Measurements from ENCODE around the gene GABPB2. TPM values are rescaled to one million over a fixed set of nuclear protein-coding genes. Genes with fewer than 3 reads are reported as not detected.
A peak's percentile ranks its signal among the peaks of the same experiment; 100 is the strongest.

GABPB2 gene
- total RNA-seq: 9.6 and 14.1 TPM in 2 replicates

GRCh38 chr1:151070474-151071276 lies at the start of gene GABPB2:
Gene GABPB2 (plus strand): TSS chr1:151070761. CDS start chr1:151088190, 17,429 bp downstream.
- peak; percentile 86 for DNase-seq (ENCODE audit: low read depth)

- DNase-seq (ENCODE audit: low read depth): peak; percentile 65
Observed at GRCh38 chr1:151024540-151025146, 45.9 kb upstream of the GABPB2 start.

GRCh38 chr1:151026460-151026859 lies 44.1 kb upstream of the GABPB2 start:
- DNase-seq (ENCODE audit: low read depth): no peak

DNA sequence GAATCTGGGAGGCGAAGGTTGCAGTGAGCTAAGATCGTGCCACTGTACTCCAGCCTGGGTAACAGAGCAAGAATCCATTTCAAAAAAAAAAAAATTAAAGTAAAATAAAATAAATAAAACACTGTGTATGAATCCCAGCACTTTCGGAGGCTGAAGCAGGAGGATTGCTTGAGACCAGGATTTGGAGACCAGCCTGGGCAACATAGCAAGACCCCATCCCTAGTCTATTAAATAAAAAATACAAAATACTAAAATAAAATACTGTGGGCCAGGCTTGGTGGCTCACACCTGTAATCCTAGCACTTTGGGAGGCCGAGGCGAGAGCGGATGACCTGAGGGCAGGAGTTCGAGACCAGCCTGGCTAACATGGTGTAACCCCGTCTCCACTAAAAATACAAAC lies 38.4 kb upstream of the GABPB2 start:
- DNase-seq (ENCODE audit: low read depth): no peak

- no peak for DNase-seq (ENCODE audit: low read depth)
Observed at GRCh38 chr1:151035167-151035566, 35.4 kb upstream of the GABPB2 start.

DNA sequence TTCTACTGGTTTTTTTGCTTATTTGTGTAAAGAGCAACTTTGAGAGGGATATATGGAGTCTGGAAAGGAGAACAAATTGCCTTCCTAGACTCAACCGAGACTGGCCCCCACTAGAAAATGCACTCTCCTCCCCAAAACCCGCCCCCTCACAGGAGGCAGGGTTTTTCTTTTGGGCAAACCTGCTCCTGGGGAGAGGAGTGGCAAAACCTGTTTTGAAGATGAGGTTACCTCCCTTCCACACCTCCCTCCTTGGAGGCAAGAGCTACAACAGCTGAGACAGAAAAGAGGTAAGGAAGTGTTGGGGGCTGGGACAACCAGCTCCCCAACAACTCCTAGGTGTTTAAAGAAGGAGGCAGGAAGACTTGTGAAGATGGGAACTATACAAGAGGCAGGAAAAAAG lies 34.2 kb upstream of the GABPB2 start, which contains the start of gene BNIPL:
TSS of gene BNIPL (plus strand) at position 231 of the 400 bp plus-strand sequence. CDS start at position 371, 140 bp downstream.
- DNase-seq (ENCODE audit: low read depth): no peak

DNA sequence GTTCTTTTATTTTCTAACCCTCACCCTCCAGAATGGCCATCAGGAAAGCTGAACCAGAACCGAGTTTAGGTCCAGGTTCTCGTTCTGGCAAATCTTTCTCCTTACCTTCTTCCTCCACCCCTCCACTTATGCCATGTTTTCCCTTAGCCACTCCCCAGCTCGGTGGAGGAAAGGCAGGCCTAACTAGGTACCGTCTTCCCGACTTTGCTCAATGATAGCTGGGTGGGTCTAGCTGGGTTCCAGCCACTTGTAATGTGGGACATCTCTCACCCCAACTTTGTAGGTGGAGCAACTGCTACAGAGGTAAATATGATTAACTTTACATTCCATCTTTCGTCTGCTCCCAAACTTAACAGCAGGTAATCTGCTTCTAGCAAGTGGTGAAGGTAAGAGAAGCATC lies 33.5 kb upstream of the GABPB2 start:
- no peak for DNase-seq (ENCODE audit: low read depth)

- no peak for DNase-seq (ENCODE audit: low read depth)
Observed at GRCh38 chr1:151039521-151039920, 31.0 kb upstream of the GABPB2 start.

GRCh38 chr1:151043163-151043562 lies 27.4 kb upstream of the GABPB2 start:
- no peak for DNase-seq (ENCODE audit: low read depth)

DNA sequence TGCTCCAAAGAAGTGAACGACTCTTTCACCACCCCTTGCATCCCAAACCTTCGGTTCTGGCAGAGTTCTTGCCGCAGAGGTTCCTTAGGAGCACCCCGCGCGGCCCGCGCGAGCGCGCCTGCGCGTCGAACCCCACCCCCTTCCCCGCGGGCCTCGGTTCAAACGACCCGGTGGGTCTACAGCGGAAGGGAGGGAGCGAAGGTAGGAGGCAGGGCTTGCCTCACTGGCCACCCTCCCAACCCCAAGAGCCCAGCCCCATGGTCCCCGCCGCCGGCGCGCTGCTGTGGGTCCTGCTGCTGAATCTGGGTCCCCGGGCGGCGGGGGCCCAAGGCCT lies 23.0 kb upstream of the GABPB2 start, which contains the start of gene C1orf56:
TSS of gene C1orf56 (plus strand) at position 161 of the 334 bp plus-strand sequence. CDS start at position 258, 97 bp downstream.
- peak; percentile 40 for DNase-seq (ENCODE audit: low read depth)

DNA sequence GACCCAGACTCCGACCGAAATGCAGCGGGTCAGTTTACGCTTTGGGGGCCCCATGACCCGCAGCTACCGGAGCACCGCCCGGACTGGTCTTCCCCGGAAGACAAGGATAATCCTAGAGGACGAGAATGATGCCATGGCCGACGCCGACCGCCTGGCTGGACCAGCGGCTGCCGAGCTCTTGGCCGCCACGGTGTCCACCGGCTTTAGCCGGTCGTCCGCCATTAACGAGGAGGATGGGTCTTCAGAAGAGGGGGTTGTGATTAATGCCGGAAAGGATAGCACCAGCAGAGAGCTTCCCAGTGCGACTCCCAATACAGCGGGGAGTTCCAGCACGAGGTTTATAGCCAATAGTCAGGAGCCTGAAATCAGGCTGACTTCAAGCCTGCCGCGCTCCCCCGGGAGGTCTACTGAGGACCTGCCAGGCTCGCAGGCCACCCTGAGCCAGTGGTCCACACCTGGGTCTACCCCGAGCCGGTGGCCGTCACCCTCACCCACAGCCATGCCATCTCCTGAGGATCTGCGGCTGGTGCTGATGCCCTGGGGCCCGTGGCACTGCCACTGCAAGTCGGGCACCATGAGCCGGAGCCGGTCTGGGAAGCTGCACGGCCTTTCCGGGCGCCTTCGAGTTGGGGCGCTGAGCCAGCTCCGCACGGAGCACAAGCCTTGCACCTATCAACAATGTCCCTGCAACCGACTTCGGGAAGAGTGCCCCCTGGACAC lies 22.5 kb upstream of the GABPB2 start:
- peak; percentile 57 for DNase-seq (ENCODE audit: low read depth)

DNA sequence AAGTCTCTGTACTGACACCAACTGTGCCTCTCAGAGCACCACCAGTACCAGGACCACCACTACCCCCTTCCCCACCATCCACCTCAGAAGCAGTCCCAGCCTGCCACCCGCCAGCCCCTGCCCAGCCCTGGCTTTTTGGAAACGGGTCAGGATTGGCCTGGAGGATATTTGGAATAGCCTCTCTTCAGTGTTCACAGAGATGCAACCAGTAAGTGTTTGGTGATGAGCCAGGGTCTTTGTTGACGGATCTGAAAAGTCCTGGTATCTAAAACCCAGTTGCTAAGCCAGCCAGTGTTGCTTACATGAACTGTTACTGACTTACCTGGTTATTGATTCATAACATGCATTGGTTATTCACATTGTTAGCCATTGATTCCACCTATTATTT lies 21.9 kb upstream of the GABPB2 start:
- DNase-seq (ENCODE audit: low read depth): no peak

- no peak for DNase-seq (ENCODE audit: low read depth)
Observed at GRCh38 chr1:151049458-151049857, 21.1 kb upstream of the GABPB2 start.

DNA sequence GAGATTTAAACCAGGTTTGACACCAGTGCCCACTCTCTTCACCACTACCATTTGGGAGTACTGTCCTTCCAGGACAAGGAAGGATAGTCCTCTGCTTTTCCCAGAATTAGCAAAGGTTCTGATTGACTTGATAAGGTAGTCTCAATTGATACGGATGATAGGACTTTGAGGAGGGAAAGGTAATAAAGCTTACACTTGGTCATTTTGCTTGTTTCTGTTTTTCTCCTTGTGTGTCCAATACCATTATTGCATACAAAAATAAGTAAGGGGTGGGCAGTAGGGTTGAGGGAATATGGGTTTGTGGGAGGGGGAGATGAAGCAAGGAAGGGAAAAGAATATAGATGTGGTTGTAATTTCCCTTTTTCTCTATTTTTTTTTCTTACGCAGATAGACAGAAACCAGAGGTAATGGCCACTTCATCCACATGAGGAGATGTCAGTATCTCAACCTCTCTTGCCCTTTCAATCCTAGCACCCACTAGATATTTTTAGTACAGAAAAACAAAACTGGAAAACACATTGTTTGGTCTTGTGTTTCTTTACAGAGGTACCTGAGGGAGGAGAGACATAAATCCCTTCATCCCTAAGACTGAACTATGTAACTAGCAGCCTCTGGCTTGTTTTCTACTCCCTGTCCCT lies 20.4 kb upstream of the GABPB2 start:
- no peak for DNase-seq (ENCODE audit: low read depth)

DNA sequence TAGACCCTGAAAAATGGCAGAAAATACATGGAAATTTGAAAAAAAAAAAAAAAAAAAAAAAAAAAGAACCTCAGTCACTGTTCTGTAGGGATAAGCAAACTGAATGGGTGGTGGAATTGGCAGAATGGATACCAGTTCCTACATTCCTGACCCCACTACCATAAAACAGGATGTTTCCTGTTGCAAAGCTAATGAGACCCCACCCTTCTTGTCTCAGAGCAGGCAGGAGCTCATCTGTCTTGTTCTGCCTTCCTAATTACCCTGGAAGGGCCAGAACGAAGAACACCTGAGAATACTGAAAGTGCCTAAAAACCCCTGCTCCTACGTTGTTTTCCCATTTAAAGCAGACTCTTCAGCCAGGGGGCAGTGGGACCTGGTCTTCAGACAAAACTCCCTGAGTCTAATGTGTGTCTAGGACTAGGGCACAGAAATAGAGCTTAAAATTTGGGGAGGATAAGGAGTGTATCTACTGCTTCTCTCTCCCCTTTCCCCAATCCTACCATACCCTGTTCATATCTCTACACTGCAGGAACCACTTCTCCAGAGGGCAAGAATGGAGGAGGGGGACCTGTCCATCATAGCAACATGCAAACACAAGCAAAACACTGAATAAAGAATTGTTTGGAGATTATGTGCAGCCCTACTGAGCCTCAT lies 19.1 kb upstream of the GABPB2 start:
- DNase-seq (ENCODE audit: low read depth): no peak

DNA sequence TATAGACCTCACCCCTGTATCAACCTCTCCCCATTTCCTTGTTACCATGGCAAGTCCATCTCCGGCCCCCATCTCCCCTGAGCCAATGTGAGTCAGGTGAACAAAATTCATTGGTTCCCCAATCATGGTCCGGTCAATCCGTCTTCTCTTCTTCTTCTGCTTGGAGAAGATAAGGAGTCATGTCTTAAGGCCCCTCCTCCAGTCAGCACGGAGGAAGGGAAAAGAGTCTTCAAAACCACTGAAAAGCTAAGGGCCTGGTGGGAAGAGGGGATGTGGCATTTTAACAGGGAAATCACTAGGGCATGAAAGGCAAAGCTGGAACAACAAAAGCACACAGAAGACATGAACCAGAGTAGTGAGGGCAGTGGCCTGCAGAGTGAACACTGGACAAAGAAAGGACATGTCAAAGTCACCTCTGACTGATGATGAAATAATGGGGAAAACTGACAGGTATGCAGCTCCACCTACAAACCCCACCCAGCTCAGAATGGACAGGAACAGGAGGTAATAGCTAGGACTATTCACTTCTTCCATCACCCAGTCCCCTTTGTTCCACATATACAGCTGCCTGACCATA lies 15.5 kb upstream of the GABPB2 start:
- DNase-seq (ENCODE audit: low read depth): no peak

DNA sequence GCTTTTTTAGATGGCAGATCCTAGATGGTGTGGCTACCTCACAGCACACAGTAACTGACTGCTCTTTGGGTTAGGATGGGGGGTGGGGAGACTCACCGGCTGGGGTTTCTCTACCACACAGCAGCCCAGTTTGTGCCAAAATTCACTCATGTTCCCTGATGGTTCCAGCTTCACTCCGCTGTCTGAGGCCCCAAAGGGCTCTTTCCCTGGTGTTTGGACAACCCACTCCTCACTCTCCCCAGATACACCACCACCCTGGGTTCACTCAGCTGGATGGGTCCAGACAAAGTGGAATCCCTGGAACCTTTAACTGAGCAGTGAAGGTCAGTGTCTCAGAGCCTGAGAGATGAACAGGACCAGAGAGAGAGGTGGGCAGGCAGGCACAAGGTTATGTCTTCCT lies 15.0 kb upstream of the GABPB2 start:
- DNase-seq (ENCODE audit: low read depth): no peak

- DNase-seq (ENCODE audit: low read depth): no peak
Observed at GRCh38 chr1:151056149-151056548, 14.4 kb upstream of the GABPB2 start.

DNA sequence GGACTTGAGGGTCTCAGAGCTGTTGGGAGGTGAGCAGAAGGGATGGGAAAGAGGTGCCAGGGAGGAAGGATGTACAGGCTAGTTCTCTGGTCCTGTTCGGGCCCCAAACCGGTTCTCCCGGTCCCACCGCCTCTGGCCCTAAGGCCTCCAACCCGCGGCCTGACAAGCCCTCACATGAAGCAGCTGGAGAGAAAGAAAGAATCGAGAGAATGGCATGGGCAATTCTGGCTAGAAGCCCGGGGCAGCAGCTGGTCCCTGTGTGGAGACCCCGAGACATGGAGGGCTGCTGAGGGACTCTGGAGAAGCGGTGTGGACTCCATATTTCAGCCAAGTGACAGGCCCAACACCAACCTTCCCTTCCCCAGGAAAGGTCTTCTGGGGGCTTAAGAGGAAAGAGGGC lies 11.9 kb upstream of the GABPB2 start:
- no peak for DNase-seq (ENCODE audit: low read depth)

DNA sequence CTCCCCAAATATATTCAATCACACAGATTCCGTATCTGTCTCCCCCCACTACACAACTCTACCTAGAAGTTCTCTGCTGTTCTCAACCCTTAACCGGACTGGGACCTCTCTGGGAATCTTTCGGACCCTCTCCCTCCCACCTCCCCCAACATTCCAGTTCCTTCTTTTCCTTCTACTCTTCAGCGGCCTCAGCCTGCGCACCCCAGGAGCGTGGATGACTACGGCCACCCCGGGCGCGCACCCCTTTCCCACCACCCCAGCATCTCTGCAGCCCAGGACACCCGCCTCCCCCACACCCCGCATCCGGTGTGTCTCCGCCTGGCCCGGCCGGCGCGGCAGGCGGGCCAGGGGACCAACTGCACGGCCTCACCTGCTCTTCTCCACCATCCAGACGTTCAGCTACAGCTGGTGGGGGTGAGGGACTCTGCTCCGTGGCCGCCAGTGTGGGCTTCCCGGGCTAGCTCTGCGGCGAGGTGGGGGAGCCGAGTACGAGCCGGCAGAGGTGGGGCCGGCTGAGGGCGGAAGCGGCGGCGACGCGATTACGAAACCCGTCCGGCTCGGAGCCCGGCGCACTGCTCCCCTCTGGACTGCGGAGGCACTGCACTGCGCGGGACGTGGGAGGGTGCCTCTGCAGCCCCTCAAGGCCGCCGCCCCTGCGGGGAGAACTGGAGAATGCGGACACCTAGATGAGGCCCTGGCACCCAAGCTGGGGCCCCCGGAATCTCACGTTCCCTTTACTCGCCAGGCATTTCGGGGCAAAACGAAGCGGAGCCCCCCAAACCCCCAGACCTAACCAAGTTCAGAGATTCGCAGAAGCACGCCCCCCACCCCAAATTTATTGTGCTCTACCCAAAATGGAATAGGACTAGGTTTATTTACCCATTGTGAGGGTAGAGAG lies 11.2 kb upstream of the GABPB2 start, which contains the start of gene CDC42SE1:
TSS of gene CDC42SE1 (minus strand) at position 514 of the 898 bp plus-strand sequence. CDS start 3,892 bp downstream, outside the sequence.
- peak; percentile 46 for DNase-seq (ENCODE audit: low read depth)
